Measurements from ENCODE around the gene PREX1. TPM values are rescaled to one million over a fixed set of nuclear protein-coding genes. Genes with fewer than 3 reads are reported as not detected.

Gene PREX1
- total and polyA plus RNA-seq, 2 donors (not counting 3 experiments of a cell fraction or from before 2014, with no cell fraction given): 51.3 to 72.9 TPM

DNA sequence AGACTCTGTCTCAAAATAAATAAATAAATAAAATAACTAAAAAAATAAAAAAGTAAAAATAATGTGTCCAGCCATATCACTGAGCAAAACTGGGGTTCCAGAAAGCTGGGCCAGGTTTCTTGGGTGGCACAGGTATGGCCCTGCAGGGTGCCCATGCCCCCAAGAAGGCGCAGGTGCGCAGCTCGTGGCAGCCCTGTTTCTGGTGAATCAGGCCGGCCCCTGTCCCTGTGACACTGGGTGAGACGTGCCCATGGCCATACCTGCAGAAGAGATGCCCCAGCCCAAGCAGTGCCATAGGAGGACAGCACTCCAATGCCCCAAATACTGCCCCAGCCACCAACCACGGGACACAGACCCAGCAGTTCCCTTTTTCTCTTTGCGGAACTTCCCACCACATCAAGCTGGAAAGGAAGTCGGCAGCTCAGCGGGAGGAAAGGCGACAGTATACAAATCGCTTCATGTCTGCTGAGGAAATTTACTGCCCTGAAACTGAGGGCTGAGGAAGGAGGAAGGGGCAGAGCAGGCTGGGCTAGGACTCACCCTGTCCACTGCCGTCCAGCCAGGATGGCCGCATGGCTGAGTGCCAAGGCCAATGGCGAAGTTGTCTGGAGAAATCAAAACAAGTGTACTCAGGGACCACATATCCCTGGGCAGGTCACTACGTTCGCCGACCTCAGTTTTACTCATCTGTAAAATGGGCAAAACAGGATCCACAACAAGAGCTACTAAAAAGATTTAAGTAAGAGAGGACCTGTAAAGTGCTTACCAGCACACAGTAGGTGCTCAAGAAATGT lies 55.4 kb downstream of the PREX1 start:
- Histone ChIP-seq H3K9ac (replicated peaks; ENCODE audit: extremely low read depth, insufficient read depth, low read length) (no peak overlapping the region), H3K27me3 (ENCODE audit: control insufficient read depth in 2 of 2, insufficient read depth in 2 of 2, low read length in 2 of 2) (no peaks in the 10 kb centered on the region), H3K27ac (ENCODE audit: insufficient read depth, low read depth, low read length) (no peak overlapping the region), H3K4me1 (ENCODE audit: control insufficient read depth, extremely low read depth, insufficient read depth, low read length) (peaks cover 8% of the 10 kb centered on the region), H3K4me3 (replicated peaks in 1 of 3; ENCODE audit: insufficient read depth in 1 of 3, low read depth in 1 of 3, low read length in 3 of 3) (no peak overlapping the region), H3K36me3 (ENCODE audit: control insufficient read depth in 2 of 2, extremely low read depth in 1 of 2, insufficient read depth in 2 of 2, low read length in 2 of 2) (no peaks in the 10 kb centered on the region), H4K20me1 (replicated peaks; ENCODE audit: control insufficient read depth, extremely low read depth, insufficient read depth, low read length) (peaks cover 4% of the 10 kb centered on the region), H3K9me1 (replicated peaks; ENCODE audit: control insufficient read depth, extremely low read depth, insufficient read depth, low read length) (no peaks in the 10 kb centered on the region), H3K79me2 (ENCODE audit: control insufficient read depth, insufficient read depth, low read length) (peaks cover 92% of the 10 kb centered on the region), H2AFZ (ENCODE audit: low read depth, low read length) (no peak overlapping the region), H3K4me2 (ENCODE audit: insufficient read depth, low read length) (no peak overlapping the region), H3K9me3 (replicated peaks; ENCODE audit: control insufficient read depth, insufficient read depth, low read length) (no peaks in the 10 kb centered on the region)
- intact Hi-C loops (cut with micrococcal nuclease): loop anchor here (1.0 kb wide), 1 partner anchor 24 kb away; no protein-coding TSS in a partner anchor
- TF ChIP-seq, protein P1, sequence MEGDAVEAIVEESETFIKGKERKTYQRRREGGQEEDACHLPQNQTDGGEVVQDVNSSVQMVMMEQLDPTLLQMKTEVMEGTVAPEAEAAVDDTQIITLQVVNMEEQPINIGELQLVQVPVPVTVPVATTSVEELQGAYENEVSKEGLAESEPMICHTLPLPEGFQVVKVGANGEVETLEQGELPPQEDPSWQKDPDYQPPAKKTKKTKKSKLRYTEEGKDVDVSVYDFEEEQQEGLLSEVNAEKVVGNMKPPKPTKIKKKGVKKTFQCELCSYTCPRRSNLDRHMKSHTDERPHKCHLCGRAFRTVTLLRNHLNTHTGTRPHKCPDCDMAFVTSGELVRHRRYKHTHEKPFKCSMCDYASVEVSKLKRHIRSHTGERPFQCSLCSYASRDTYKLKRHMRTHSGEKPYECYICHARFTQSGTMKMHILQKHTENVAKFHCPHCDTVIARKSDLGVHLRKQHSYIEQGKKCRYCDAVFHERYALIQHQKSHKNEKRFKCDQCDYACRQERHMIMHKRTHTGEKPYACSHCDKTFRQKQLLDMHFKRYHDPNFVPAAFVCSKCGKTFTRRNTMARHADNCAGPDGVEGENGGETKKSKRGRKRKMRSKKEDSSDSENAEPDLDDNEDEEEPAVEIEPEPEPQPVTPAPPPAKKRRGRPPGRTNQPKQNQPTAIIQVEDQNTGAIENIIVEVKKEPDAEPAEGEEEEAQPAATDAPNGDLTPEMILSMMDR (IDR thresholded peaks at IDR 0.05; ENCODE audit: extremely low read depth in 1 of 2, insufficient read depth in 1 of 2, low read depth in 1 of 2, low read length in 2 of 2): no peak
- TF ChIP-seq FOS (IDR thresholded peaks at IDR 0.05; ENCODE audit: borderline replicate concordance, insufficient read depth, low read length) (no peak), POLR2A (IDR thresholded peaks at IDR 0.05; ENCODE audit: low read depth, low read length) (no peak), MYC (IDR thresholded peaks at IDR 0.05; ENCODE audit: low read depth, low read length) (no peak), POLR2AphosphoS5 (IDR thresholded peaks at IDR 0.05; ENCODE audit: insufficient read depth, low read depth, low read length) (no peak), EZH2 (IDR thresholded peaks at IDR 0.05; ENCODE audit: borderline replicate concordance, low read depth, low read length, severe bottlenecking) (no peak), GATA2 (IDR thresholded peaks at IDR 0.05; ENCODE audit: insufficient read depth, insufficient read length, low read depth, low read length) (no peak), JUN (IDR thresholded peaks at IDR 0.05; ENCODE audit: borderline replicate concordance, insufficient read depth, insufficient read length, low read depth) (no peak)
- TF ChIP-seq, protein P2, sequence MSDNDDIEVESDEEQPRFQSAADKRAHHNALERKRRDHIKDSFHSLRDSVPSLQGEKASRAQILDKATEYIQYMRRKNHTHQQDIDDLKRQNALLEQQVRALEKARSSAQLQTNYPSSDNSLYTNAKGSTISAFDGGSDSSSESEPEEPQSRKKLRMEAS (IDR thresholded peaks at IDR 0.05; ENCODE audit: insufficient read depth, insufficient read length): no peak
- POLR2A ChIA-PET: no interaction called here
- no TSS peak for BruUV-seq (replicated peaks)
- CTCF ChIA-PET: interaction anchor here (1.0 kb wide), 1 partner anchor 73 kb away, joined by 3 read pairs; no protein-coding TSS in a partner anchor
- dilution Hi-C loops (cut with MboI; ENCODE audit: extremely low pct_ligation_motif_present, low sequenced_read_pairs): no loop called here
- FAIRE-seq (peak; percentile 58), DNase-seq (ENCODE audit: low read depth, low spot score) (peak; percentile 50)
